HEK293 (cell line): Measurements from ENCODE around the gene PNPLA6.

Experiments used
- CTCF ChIA-PET: fragments of 350-600 bp; formaldehyde crosslinking; extraction: SDS; loops from one replicate; lab custom pipeline; 2021; ENCODE audit warnings: antibody characterized with exemption; lab: Yijun Ruan, JAX
- POLR2A ChIA-PET: fragments of 300-600 bp; formaldehyde crosslinking; extraction: SDS; loops from one replicate; lab custom pipeline; 2020; ENCODE audit warnings: antibody characterized with exemption, inconsistent platforms; lab: Yijun Ruan, JAX
- H3K27ac ChIP-seq: fragments of 200-500 bp; sonication (Bioruptor generic); 2 replicates; pipeline ENCODE4 v1.5.1; 2014; ENCODE audit warnings: low read depth, low read length, control low read depth, inconsistent platforms; ENCODE audit errors: extremely low read depth
- H3K36me3 ChIP-seq, 2 experiments: fragments of 200-500 bp in 1 of 2; sonication (Bioruptor generic) in 1 of 2; 1 replicate in 1 of 2; 2 replicates in 1 of 2; pipeline ENCODE4 v1.5.1; 2014 to 2017; ENCODE audit warnings: inconsistent platforms in 2 of 2, low read length in 2 of 2; ENCODE audit not compliant: control insufficient read depth in 2 of 2, insufficient read depth in 1 of 2
- H3K4me1 ChIP-seq: fragments of 200-500 bp; sonication (Bioruptor generic); 2 replicates; pipeline ENCODE4 v1.5.1; 2014; ENCODE audit warnings: mild to moderate bottlenecking, low read length, inconsistent platforms; ENCODE audit not compliant: control insufficient read depth, insufficient read depth
- H3K4me3 ChIP-seq: 2 replicates; pipeline ENCODE4 v1.5.1; 2011; ENCODE audit warnings: low read depth, mild to moderate bottlenecking, control low read depth, low read length, moderate library complexity
- H3K9me3 ChIP-seq: fragments of 200-500 bp; sonication (Bioruptor generic); 2 replicates; pipeline ENCODE4 v1.5.1; 2014; ENCODE audit warnings: low read depth, low read length, inconsistent platforms; ENCODE audit not compliant: control insufficient read depth, insufficient read depth
- CTCF ChIP-seq: fragments of 450-650 bp; formaldehyde crosslinking; IDR thresholded peaks from 2 replicates; pipeline ENCODE4 v1.5.1; 2016; ENCODE audit warnings: missing biosample characterization, missing genetic modification characterization
- EGR2 ChIP-seq: fragments of 450-650 bp; formaldehyde crosslinking; IDR thresholded peaks from 2 replicates; pipeline ENCODE4 v1.5.1; 2016; ENCODE audit warnings: low read depth, missing biosample characterization, missing genetic modification characterization
- GLI2 ChIP-seq: fragments of 450-650 bp; formaldehyde crosslinking; IDR thresholded peaks from 2 replicates; pipeline ENCODE4; 2017; ENCODE audit warnings: missing biosample characterization, missing genetic modification characterization, low read depth, borderline replicate concordance
- GLI4 ChIP-seq: fragments of 450-650 bp; formaldehyde crosslinking; IDR thresholded peaks from 2 replicates; pipeline ENCODE4 v1.5.1; 2016; ENCODE audit warnings: missing biosample characterization, missing genetic modification characterization
- HOXC10 ChIP-seq: sonication (generic); formaldehyde crosslinking; IDR thresholded peaks from 2 replicates; pipeline ENCODE4 v1.8.1; 2023; ENCODE audit warnings: mild to moderate bottlenecking, missing genetic modification reagents
- KLF7 ChIP-seq: fragments of 450-650 bp; formaldehyde crosslinking; IDR thresholded peaks from 2 replicates; pipeline ENCODE4 v1.5.1; 2016; ENCODE audit warnings: missing biosample characterization, missing genetic modification characterization, borderline replicate concordance
- SCRT2 ChIP-seq: fragments of 450-650 bp; formaldehyde crosslinking; IDR thresholded peaks from 2 replicates; pipeline ENCODE4 v1.5.1; 2016; ENCODE audit warnings: missing biosample characterization, missing genetic modification characterization
- SP7 ChIP-seq: fragments of 450-650 bp; formaldehyde crosslinking; IDR thresholded peaks from 2 replicates; pipeline ENCODE4 v1.5.1; 2016; ENCODE audit warnings: missing biosample characterization, missing genetic modification characterization
- TCF7L2 ChIP-seq: IDR thresholded peaks from 2 replicates; pipeline ENCODE4 v1.6.1; 2011; ENCODE audit warnings: low read depth, mild to moderate bottlenecking, inconsistent platforms, low read length, moderate library complexity, borderline replicate concordance
- WT1 ChIP-seq: fragments of 450-650 bp; formaldehyde crosslinking; IDR thresholded peaks from 2 replicates; pipeline ENCODE4 v1.5.1; 2016; ENCODE audit warnings: missing biosample characterization, missing genetic modification characterization
- ZBTB26 ChIP-seq: fragments of 450-650 bp; formaldehyde crosslinking; optimal IDR thresholded peaks from 2 replicates; pipeline ENCODE3; 2016; ENCODE audit warnings: missing biosample characterization, mild to moderate bottlenecking, missing genetic modification characterization
- ZFP69B ChIP-seq: fragments of 450-650 bp; formaldehyde crosslinking; IDR thresholded peaks from 2 replicates; pipeline ENCODE4 v1.5.1; 2016; ENCODE audit warnings: missing biosample characterization, missing genetic modification characterization
- ZNF121 ChIP-seq: fragments of 450-650 bp; formaldehyde crosslinking; IDR thresholded peaks from 2 replicates; pipeline ENCODE4 v1.5.1; 2016; ENCODE audit warnings: missing biosample characterization, missing genetic modification characterization
- ZNF140 ChIP-seq: fragments of 450-650 bp; formaldehyde crosslinking; IDR thresholded peaks from 2 replicates; pipeline ENCODE4 v1.5.1; 2016; ENCODE audit warnings: missing biosample characterization, missing genetic modification characterization
- ZNF324 ChIP-seq: fragments of 450-650 bp; formaldehyde crosslinking; IDR thresholded peaks from 2 replicates; pipeline ENCODE4 v1.5.1; 2016; ENCODE audit warnings: missing biosample characterization, missing genetic modification characterization
- ZNF510 ChIP-seq: fragments of 450-650 bp; formaldehyde crosslinking; IDR thresholded peaks from 2 replicates; pipeline ENCODE4 v1.5.1; 2018; ENCODE audit warnings: mild to moderate bottlenecking, missing genetic modification characterization, missing biosample characterization; ENCODE audit not compliant: insufficient replicate concordance
- ZNF513 ChIP-seq: fragments of 450-650 bp; IDR thresholded peaks from 2 replicates; pipeline ENCODE4 v1.5.1; 2018; ENCODE audit warnings: missing biosample characterization, missing genetic modification characterization
- ZNF558 ChIP-seq: fragments of 450-650 bp; formaldehyde crosslinking; IDR thresholded peaks from 2 replicates; pipeline ENCODE4 v1.5.1; 2016; ENCODE audit warnings: missing biosample characterization, missing genetic modification characterization
- ZNF670 ChIP-seq: fragments of 450-650 bp; formaldehyde crosslinking; IDR thresholded peaks from 2 replicates; pipeline ENCODE4 v1.5.1; 2016; ENCODE audit warnings: missing biosample characterization, missing genetic modification characterization, low read depth
- ZNF830 ChIP-seq: fragments of 450-650 bp; IDR thresholded peaks from 2 replicates; pipeline ENCODE4 v1.5.0; 2018; ENCODE audit warnings: missing biosample characterization, missing genetic modification characterization, low read depth, mild to moderate bottlenecking, moderate library complexity
- ZNF843 ChIP-seq: fragments of 450-650 bp; formaldehyde crosslinking; IDR thresholded peaks from 2 replicates; pipeline ENCODE4 v1.5.1; 2016; ENCODE audit warnings: missing biosample characterization, missing genetic modification characterization
- TF ChIP-seq, protein P1 (sequence below): fragments of 450-650 bp; formaldehyde crosslinking; IDR thresholded peaks from 2 replicates; pipeline ENCODE4 v1.5.1; 2016; ENCODE audit warnings: missing biosample characterization, missing genetic modification characterization
- TF ChIP-seq, protein P2 (sequence below): fragments of 450-650 bp; formaldehyde crosslinking; IDR thresholded peaks from 2 replicates; pipeline ENCODE4 v1.5.1; 2016; ENCODE audit warnings: missing biosample characterization, missing genetic modification characterization

The PNPLA6 gene

DNA sequence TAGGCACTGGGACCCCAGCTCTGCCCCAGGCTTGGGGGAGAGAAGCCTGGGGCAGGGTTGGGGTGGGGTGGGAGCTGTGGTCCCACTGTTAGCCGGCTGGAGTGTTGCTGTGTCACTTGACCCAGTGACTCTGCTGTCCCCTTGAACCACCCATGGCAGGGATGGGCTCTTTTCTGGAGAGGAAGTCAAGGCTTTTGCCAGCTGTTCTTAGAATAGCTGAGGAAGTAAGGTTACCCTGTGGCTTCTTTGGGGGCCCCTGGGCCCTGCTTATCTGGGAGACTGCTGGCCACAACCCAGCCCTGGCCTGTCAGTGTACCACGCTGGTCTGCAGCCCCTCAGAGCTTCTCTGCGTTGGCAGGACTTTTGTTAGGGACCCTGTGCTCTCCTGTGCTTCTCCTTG, 9.1 kb downstream of the PNPLA6 start (continued):
- TF ChIP-seq GLI4 (no peak), ZFP69B (tag by site-specific recombination) (no peak), GLI2 (tag by site-specific recombination) (no peak), TCF7L2 (no peak), ZNF843 (tag by site-specific recombination) (no peak), CTCF (tag by site-specific recombination) (no peak), SCRT2 (tag by site-specific recombination) (no peak)

GRCh38 chr19:7545300-7545699, 9.8 kb downstream of the PNPLA6 start:
- CTCF ChIA-PET = interaction anchor here (0.6 to 1.6 kb wide), 3 partner anchors 9 to 446 kb away, joined by 3 to 7 read pairs (median 3); no protein-coding TSS in a partner anchor

GRCh38 chr19:7545904-7546303, 10.4 kb downstream of the PNPLA6 start:
- ChIA-PET POLR2A (interaction anchor here (0.6 kb wide), 1 partner anchor 83 kb away, joined by 3 read pairs; the partner anchor contains the start of genes PET100 and XAB2), CTCF (interaction anchor here (0.6 kb wide), 1 partner anchor 9 kb away, joined by 3 read pairs; no protein-coding TSS in a partner anchor)
- no peaks in the 10 kb centered on the region for H3K4me1 ChIP-seq

More at GRCh38 chr19:7545300-7545699, 9.8 kb downstream of the PNPLA6 start:
- TF ChIP-seq ZNF324 (tag by site-specific recombination) (no peak), ZNF513 (tag by site-specific recombination) (no peak), ZNF558 (tag by site-specific recombination) (no peak)
- POLR2A ChIA-PET = interaction anchor here (0.6 to 1.0 kb wide), 2 partner anchors 10 to 84 kb away, joined by 3 to 4 read pairs; partner anchors contain the start of genes PET100, PNPLA6 and XAB2
- Histone ChIP-seq H3K4me1 (no peaks in the 10 kb centered on the region), H3K4me3 (no peak overlapping the region), H3K36me3 (peaks cover 0 to 29% of the 10 kb centered on the region in 2 experiments; a peak in 1 of 3 replicates), H3K9me3 (no peaks in the 10 kb centered on the region), H3K27ac (no peak overlapping the region)

GRCh38 chr19:7547159-7547558, 11.6 kb downstream of the PNPLA6 start:
- Histone ChIP-seq H3K36me3 (peaks cover 0 to 25% of the 10 kb centered on the region in 2 experiments; a peak in 2 of 3 replicates), H3K4me1 (no peaks in the 10 kb centered on the region), H3K9me3 (no peaks in the 10 kb centered on the region), H3K27ac (no peak overlapping the region), H3K4me3 (no peak overlapping the region)
- ChIA-PET CTCF (no interaction called here), POLR2A (interaction anchor here (0.7 kb wide), 1 partner anchor 263 kb away, joined by 3 read pairs; no protein-coding TSS in a partner anchor)
- no peak for TF ChIP-seq ZNF121 (tag by site-specific recombination)
- no peak for TF ChIP-seq KLF7 (tag by site-specific recombination)
- no peak for TF ChIP-seq WT1 (tag by site-specific recombination)
- TF ChIP-seq, protein P1, sequence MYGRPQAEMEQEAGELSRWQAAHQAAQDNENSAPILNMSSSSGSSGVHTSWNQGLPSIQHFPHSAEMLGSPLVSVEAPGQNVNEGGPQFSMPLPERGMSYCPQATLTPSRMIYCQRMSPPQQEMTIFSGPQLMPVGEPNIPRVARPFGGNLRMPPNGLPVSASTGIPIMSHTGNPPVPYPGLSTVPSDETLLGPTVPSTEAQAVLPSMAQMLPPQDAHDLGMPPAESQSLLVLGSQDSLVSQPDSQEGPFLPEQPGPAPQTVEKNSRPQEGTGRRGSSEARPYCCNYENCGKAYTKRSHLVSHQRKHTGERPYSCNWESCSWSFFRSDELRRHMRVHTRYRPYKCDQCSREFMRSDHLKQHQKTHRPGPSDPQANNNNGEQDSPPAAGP (tag by site-specific recombination) = no peak
- TF ChIP-seq ZNF670 = no peak
- TF ChIP-seq ZNF510 = no peak
- no peak for TF ChIP-seq ZBTB26
- TF ChIP-seq HOXC10 (CRISPR knock-in tag) = no peak
- no peak for TF ChIP-seq ZNF830 (tag by site-specific recombination)
- TF ChIP-seq, protein P2, sequence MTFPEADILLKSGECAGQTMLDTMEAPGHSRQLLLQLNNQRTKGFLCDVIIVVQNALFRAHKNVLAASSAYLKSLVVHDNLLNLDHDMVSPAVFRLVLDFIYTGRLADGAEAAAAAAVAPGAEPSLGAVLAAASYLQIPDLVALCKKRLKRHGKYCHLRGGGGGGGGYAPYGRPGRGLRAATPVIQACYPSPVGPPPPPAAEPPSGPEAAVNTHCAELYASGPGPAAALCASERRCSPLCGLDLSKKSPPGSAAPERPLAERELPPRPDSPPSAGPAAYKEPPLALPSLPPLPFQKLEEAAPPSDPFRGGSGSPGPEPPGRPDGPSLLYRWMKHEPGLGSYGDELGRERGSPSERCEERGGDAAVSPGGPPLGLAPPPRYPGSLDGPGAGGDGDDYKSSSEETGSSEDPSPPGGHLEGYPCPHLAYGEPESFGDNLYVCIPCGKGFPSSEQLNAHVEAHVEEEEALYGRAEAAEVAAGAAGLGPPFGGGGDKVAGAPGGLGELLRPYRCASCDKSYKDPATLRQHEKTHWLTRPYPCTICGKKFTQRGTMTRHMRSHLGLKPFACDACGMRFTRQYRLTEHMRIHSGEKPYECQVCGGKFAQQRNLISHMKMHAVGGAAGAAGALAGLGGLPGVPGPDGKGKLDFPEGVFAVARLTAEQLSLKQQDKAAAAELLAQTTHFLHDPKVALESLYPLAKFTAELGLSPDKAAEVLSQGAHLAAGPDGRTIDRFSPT (tag by site-specific recombination) = no peak
- TF ChIP-seq SP7 (tag by site-specific recombination) = no peak

More at GRCh38 chr19:7545904-7546303, 10.4 kb downstream of the PNPLA6 start:
- H3K27ac ChIP-seq = no peak overlapping the region
- peaks cover 0 to 29% of the 10 kb centered on the region in 2 experiments; a peak in 1 of 3 replicates for H3K36me3 ChIP-seq
- TF ChIP-seq EGR2 = peak; percentile 39; the same call in 1 of the 2 replicates
- no peak for TF ChIP-seq ZNF140 (tag by site-specific recombination)
- no peak overlapping the region for H3K4me3 ChIP-seq
- H3K9me3 ChIP-seq = no peaks in the 10 kb centered on the region
